Measurements from ENCODE around the gene SETDB2.

Gene SETDB2, protein sequence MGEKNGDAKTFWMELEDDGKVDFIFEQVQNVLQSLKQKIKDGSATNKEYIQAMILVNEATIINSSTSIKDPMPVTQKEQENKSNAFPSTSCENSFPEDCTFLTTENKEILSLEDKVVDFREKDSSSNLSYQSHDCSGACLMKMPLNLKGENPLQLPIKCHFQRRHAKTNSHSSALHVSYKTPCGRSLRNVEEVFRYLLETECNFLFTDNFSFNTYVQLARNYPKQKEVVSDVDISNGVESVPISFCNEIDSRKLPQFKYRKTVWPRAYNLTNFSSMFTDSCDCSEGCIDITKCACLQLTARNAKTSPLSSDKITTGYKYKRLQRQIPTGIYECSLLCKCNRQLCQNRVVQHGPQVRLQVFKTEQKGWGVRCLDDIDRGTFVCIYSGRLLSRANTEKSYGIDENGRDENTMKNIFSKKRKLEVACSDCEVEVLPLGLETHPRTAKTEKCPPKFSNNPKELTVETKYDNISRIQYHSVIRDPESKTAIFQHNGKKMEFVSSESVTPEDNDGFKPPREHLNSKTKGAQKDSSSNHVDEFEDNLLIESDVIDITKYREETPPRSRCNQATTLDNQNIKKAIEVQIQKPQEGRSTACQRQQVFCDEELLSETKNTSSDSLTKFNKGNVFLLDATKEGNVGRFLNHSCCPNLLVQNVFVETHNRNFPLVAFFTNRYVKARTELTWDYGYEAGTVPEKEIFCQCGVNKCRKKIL

GRCh38 chr13:49443704-49444523 lies at the start of gene SETDB2, which contains the start of gene CAB39L:
SETDB2 (plus strand) TSS chr13:49444274; CDS start chr13:49451894, 7,620 bp downstream.
CAB39L (minus strand) TSS chr13:49444064; CDS start chr13:49382910, 61,154 bp downstream.
- peak; percentile 90 for DNase-seq

- DNase-seq = no peak
Measured at GRCh38 chr13:49395451-49395865, 48.6 kb upstream of the SETDB2 start.

DNA sequence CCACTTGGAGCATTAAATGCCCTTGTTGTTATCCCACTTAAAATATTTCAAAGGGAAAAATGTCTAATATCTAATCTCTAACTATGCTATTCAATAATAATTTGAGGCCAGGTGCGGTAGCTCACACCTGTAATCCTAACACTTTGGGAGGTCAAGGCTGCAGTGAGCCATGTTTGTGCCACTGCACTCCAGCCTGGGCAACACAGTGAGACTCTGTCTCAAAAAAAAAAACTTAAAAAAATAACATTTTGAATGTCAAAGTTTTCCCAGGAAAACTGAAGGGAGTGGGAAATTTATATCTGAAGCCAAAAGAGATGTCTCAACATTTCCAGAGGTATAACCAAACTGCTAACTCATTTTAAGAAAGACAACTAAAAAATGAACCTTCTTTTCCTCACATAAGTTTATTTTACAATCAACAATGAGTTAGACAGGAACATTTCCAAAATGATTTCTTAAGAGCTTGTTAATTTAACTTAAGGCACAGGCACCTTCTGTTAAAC lies 48.1 kb upstream of the SETDB2 start:
- DNase-seq = no peak

DNA sequence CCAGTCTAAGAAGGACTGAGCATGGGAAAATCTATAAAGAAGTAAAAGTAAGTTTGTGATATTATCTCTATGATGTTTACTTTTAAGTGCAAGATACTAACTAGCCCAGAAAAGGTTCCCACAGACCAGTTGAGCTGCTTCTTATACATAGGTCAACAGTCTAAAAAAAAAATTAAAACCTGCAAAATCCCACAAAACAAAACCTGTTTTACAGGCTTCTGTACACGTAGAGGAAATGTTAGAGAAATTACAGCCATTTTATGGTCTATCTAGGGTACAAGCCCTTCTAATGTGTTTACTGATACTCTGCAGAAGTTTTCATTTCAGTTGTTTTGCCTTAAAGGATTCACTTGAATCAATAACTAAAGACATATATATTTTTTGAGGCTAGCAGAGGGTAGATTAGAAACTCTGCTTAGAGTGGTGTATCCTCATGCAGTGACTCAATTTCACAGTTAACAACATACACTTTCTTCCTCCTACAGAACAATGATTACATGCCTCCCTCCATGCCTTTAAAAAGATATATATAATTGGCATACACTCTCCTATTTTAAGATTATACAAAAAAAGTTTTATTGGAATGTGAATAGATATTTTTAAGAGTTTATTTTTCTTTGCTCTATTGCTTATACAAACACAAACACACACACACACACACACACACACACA lies 44.1 kb upstream of the SETDB2 start:
- DNase-seq = no peak

- DNase-seq = no peak
Measured at GRCh38 chr13:49400755-49401659, 43.1 kb upstream of the SETDB2 start.

- no peak for DNase-seq
Measured at GRCh38 chr13:49403996-49404702, 39.9 kb upstream of the SETDB2 start.

GRCh38 chr13:49404703-49405020 lies 39.4 kb upstream of the SETDB2 start:
- no peak for DNase-seq

- DNase-seq = no peak
Measured at GRCh38 chr13:49407068-49407467, 37.0 kb upstream of the SETDB2 start.

DNA sequence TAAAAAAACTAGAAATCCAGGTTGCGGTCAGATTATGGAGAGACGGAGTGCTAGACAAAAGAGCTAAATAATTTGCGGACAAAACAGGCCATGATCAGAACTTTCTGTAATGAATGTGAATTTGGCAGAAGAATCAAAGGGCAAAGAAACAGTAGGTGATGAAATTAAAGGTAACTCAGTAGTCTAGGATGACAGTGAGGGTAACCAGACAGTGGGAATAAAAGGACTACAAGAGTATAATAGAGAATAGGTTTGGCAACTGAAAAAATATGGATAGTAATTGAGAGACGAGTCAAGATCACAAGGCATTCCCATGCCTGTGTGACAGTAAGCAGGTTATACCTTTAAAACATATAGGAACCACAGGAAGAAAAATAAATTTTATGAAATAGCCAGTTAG lies 36.1 kb upstream of the SETDB2 start:
- no peak for DNase-seq

- DNase-seq = no peak
Measured at GRCh38 chr13:49409008-49409407, 35.1 kb upstream of the SETDB2 start.

GRCh38 chr13:49410006-49410405 lies 34.1 kb upstream of the SETDB2 start:
- no peak for DNase-seq

DNA sequence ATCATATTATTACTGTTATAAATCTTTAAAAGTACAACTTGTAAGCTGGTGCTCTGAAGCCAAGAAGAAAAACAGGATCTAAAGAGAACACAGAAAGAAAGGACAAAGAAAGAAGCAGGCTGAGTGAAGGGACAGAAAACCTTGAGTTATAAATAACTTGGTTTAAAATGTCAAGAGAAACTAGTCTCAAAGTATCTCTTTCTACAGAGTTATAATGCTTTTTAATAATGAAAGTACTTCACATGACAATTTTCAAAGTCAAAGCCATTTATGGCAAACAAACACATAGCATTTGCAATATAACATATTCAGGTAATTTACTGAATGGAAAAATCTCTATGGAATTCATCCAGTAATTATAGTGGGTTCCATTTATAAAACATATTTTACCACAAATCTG lies 33.6 kb upstream of the SETDB2 start:
- DNase-seq = no peak

DNA sequence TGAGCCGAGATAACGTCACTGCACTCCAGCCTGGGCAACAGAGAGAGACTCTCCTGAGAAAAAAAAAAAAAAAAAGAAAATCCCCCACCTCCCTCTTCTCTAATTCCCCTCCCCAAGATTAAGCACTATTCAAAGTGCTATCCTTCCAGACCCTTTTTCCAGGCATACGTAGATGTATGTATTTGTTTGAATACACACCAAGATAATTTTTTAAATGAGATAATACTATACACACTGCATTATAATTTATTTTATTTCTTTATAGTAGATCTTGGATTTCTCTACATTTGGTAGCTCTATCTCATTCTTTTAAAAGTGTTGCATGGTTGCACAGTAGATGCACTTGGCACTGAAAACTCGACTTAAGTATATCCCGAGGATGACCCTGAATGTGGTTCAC lies 32.7 kb upstream of the SETDB2 start:
- no peak for DNase-seq

DNA sequence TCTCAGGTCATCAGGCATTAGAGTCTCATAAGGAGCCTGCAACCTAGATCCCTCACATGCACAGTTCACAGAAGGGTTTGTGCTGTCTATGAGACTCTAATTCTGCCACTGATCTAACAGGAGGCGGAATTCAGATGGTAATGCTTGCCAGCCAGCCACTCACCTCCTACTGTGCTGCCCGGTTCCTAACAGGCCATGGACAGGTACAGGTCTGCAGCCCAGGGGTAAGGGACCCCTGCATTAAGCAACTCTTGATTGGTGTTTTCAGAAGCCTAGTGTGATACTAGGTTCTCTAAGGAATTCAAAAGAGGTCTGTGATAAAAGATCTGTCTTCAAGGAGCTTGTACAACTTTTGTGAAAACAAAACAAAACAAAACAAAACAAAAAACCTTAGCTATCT lies 31.3 kb upstream of the SETDB2 start:
- DNase-seq = no peak

DNA sequence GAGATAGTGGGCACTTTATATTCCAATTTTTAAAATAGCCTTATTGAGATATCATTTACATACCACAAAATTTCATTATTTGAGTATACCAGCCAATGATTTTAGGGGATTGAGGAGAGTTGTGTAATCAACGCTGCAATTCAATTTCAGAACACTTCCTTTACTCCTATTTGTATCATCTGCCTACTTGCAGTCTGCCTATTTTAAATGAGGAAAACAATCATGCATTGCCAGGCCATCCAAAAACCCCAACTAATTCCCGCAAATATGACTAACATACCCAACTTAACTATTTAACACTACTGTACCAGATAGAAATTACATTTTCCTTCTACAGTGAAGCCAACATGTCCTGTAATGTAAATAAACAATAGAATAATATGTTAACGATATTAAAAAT lies 26.9 kb upstream of the SETDB2 start:
- no peak for DNase-seq

GRCh38 chr13:49418206-49418605 lies 25.9 kb upstream of the SETDB2 start:
- DNase-seq = no peak

DNA sequence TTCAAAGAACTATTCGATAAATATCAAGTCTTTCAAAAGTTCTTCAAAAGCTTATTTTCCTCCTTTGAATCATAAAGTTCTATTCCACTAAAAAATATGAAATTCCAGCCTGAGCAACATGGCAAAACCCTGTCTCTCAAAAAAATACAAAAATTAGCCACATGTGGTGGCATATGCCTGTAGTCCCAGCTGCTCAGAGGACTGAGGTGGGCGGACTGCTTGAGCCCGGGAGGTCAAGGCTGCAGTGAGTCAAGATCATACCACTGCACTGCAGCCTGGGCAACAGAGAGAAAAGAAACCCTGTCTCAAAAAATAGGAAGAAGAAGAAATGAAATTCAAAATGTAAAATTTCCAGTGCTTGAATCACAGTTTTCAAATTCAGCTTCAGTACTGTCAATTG lies 24.8 kb upstream of the SETDB2 start:
- DNase-seq = no peak

GRCh38 chr13:49421391-49421790 lies 22.7 kb upstream of the SETDB2 start:
- no peak for DNase-seq

DNA sequence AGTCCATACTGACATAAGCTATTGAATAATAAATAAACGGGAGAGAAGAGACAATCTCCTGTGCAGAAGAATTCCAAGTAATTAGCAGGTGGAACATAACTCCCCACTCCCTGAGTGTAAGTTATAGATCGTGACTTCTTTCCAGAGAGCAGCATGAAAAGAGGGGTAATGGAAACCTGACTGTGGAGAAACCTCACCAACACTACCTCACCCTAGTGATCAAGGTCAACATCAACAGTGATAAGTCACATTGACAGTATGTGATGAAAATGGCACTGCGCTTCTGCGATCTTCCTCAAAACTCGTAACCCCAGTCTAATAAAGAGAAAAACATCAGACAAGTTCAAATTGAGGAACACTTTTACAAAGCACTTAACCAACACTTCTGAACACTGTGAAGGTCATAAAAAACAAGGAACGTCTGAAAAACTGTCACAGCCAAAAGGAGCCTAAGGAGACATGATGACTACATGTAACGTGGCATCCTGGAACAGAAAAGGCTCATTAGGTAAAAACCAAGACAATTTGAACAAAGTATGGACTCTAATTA lies 20.0 kb upstream of the SETDB2 start:
- no peak for DNase-seq

DNA sequence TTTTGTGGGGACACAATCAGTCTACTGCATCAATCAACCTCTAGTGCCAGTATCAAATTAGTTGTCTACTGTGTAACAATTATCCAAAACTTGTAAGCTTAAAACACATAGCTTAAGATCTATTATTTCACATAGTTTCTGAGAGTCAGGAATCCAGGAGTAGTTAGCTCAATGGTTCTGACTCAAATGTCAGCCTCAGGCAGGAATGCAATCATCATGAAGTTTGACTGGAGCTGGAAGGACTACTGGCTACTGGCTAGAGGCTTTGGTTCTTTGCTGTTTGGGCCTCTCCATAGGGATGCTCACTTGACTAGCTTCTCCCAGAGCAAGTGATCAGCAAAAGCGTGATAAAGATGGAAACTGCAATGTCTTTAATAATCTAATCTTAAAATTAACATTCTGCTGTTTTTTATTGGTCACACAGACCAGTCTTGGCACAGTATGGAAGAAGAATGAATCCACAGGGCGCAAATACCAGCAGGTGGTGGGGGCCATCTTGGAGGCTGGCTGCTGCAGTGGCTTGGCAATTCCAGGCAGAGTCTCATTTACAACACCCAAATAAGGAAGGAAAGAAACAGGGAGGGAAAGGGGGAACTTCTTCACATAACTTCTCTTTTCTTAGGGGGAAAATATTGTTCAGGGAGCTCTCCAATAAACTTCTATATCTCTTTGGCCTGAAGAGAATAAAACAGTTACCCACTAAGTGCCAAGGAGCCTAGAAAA lies 15.9 kb upstream of the SETDB2 start:
- no peak for DNase-seq
